ENCODE results near the gene IFT43.

Gene IFT43

DNA sequence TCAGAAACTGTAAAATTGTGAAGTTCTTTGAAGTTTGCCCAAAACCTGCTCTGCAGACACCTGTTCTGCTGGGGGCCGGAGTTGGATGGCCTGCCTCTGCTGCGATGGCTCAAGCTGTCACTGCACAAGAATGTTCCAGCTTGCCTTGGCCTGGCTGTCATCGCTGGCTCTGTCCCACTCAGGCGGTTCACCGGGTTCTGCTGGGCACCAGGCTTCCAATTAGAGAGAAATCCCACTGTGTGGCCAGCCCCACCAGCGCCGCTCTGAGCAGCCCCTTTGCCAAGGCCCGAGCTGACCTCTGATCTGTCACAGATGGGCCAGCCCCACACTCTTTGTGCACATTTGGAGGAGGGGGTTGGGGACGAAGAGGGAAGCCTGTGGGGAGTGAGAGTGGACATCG, 94.5 kb downstream of the IFT43 start:
- no peak for DNase-seq (ENCODE audit: low read depth in 2 of 2)

DNA sequence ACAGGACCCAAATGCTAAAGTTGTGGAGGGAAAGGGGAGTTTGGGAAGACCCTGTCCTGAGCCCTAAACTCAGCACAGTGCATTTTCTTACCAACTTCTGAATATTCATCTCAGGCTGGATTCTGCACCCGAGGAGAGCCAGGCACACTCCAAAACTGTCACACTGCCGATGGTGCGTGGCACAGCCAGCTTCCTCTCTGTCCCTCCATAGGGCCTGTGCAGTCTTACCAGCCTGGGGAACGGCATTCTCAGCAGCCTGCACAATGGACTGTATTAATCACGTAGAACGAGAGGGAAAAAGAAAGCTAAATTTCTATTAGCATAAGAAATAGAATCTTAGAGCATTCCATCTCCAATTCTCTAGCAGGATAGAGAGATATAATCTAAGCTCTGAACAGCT, 94.9 kb downstream of the IFT43 start:
- DNase-seq (ENCODE audit: low read depth in 2 of 2) = no peak

DNA sequence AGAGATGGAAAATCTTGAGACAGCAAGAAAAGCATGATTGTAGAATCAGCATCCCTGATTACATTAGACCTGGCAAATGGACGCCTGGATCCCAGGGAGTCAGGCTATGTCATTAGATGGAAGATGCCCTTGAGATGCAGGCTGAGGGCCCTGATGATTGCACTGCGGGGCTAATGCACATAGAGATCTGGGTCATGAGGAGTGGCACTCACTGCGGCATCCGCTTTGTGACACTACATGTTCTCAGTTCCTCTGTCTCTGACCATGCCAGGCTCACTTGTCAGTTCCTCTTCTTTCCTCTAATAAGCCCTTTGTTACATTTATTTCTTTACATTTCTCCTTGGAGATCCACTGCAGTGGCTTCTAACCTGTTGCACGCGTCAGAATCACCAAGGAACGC, 96.1 kb downstream of the IFT43 start:
- no peak for DNase-seq (ENCODE audit: low read depth in 2 of 2)

DNA sequence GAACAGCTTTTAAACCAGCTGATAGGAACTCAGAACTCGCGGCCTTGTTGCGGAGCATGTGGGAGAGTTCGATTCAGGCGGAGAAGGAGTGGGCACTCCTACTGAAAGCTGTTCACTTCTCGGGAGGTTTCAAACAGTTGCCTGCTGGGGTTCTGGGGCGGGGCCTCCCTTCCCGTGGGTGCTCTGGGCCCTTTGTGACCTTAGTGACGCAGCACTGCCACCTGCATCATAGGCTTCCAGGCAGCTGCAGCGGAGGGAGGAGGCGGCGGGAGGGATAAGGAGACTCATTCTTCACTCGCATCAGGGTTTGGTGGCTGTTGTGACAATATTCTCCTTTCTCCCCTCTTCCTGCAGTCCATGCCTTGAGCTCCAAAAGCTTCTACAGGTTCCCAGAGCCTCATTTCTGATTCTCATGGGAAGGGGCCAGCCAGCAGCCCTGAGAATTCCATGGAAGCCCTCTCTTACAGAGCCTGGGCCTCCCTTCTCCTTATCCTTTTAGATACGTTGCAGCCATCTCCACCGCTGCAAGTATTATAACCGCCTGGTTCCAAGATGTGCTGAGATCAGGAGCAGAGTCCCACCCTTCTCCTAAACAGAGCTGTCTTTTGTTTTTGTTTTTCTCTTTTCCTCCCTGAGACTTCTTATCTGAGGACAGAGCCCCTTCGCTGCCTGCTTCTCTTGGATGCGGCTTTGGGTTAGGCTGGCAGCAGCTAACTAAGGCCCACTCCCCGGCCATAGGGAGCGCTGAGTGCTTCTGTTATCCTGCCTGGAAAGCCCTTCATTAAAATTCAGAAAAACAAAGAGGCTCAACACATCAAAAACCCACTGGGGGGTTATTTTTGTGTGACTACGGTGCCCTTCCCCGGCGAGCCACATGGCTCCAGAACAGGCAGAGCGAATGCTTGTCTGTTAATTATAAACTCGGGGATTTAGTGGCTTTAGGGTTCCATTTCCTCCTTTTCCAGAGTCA, 98.5 kb downstream of the IFT43 start:
- DNase-seq (ENCODE audit: low read depth in 2 of 2) = no peak

DNA sequence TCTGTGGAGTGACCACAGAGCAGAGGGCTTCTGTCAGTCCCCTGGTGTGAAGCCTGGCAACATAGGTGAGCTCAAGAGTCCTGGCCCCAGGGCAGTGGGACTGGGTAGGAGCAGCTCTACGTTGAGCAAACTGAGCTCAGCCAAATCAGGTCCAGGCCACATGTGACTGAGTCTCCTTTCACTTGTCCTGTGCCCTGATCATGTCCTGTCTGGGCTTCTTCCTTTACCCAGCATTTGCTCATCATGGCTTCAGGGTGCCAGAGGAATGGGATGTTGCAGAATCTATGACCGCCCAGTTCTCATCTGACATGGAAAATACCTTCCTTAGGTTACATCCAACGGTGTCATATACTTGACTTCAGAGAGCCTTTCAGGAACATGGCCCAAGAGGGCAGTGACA, 99.8 kb downstream of the IFT43 start:
- no peak for DNase-seq (ENCODE audit: low read depth in 2 of 2)

DNA sequence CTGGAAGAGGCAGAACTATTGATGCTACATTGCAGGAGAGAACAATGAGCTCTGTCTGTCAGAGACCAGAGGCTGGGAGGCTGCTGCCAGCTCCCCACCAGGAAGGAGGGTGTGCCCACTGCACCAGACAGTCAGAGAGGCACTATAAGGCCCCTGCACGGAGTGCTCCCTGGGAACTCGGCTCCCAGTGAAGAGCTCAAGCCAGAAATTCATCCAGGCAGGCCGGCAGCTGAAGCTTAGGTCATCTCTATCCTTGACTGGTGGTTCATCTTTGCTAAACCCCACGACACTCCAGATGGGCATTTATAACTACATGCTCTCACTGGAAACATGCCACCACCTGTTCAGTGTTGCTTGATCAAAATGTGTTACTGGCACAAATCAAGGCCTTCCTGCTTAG, 101.1 kb downstream of the IFT43 start:
- no peak for DNase-seq (ENCODE audit: low read depth in 2 of 2)

DNA sequence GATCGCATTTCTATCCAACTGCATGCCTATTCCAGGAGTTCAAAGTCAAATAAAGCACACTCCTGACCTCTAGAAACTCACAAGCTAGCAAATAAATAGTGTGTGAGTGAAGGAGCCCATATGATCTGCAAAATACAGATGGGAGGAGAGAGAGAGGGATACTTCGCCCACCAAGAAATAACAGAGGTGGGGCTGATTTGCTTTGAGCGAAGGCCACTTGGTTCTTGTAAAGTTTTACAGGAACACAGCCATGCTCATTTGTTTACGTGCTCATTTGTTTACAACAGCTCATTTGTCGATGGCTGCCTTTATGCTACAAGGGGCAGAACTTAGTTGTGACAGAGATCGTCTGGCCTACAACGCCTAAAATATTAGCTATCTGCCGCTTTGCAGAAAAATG, 102.8 kb downstream of the IFT43 start:
- DNase-seq (ENCODE audit: low read depth in 2 of 2) = no peak

DNA sequence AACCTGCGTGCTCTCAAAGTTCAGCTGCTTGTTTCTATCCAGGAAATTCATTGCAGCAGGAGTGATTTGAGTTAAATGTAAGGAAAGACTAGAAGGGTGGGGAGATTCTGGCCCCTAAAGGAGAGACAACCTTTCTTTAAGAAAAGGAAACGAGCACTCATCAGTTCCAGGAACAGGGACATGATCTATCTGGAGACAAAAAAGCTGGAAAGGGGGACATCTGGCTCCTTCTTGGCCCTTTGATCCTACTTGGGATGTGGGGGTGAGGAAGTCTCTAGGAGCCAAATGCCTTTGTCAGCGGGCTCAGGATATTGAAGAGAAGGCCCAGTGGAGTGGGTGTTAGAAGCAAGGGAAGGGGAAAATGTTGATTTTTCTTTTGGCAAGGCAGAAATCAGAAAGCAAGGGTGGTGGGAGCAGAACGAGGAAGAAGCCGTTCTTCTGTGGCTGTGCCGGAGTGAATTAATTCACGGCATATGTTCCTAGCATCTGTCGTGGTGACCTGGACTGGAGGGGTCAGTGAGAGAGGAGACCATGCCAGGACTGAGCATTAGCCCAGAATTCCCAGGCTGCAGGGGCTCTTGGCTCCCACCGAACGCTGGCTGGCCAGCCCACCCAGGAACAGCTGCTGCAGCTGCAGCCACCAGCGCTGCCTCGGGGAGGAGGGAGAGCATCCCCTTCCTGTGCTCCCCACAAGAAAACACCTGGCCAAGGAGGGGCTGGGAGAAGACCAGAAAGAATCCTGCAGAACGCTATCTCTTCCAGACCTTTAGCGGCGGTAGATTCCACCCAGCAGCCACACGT, 103.4 kb downstream of the IFT43 start:
- no peak for DNase-seq (ENCODE audit: low read depth in 2 of 2)

DNA sequence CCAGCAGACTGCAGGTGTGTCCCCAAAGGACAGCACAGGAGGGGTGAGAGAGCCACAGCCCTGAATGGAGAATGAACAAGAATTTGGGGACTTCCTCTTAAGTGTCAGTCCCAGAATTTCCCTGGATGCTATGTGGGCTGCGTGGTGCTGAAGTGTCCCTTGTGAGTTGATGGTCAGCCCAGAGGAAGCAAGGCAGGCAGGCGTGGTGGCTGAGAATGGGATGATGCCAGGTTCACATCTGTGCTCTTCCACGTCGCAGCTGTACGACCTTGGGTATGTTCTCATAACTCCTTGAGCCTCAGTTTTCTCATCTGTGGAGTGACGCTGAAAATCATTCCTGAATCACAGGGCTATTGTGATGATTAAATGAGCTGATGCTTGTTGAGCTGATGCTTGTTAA, 104.0 kb downstream of the IFT43 start:
- DNase-seq (ENCODE audit: low read depth in 2 of 2) = no peak

DNA sequence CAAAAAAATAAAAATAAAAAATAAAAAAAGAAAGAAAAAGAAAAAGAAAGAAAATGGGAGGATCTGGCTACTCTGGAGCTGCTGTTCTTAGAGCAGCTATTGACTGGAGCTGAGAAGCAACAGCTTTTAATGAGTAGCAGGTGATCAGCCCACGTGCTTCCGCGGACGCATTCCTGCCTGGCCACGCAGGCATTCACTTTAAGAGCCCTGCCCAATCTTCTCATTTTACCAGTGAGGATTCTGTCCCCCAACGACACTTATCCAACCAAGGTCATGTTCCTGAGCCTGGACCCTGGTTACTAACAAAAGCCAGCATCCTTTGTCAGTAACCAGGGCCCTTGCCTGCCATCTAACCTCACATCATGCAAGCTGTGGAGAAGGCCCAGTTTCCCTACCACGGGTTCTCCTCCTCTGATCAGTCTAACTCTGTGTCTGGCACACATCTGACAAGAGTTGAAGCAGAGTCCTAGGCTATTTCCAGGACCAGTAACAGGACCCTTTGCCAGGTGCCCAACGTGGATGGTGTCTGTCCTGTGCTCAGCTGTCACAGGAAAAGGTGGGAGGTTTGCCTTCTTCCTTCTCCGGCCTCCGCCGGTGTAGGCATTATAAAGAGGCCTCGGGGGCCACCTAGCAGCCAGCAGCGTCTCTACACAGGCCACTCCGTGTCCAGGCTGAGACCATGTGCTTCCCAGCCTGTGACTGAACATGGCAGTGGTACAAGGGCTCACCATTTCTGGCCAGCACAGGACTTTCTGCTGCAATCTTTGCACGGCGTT, 105.2 kb downstream of the IFT43 start:
- no peak for DNase-seq (ENCODE audit: low read depth in 2 of 2)

DNA sequence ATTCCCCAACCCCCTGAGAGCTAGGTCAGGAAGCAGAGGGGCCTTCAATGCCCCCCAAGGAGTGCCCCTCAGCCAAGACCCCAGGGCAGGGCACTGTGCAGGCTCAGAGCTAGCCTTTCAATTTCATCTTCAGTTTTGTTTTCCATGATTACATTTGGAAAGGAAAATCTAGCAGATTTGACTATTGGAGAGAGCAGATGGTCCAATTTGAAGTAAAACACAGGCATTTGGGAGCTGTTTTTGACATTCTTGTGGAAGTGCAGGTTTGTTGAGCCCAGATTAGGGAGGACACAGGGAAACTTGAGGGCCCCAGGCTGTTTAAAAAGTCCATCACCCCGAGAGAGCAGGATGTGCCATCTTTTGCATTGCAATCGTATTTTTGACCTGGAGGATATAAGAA, 107.5 kb downstream of the IFT43 start:
- no peak for DNase-seq (ENCODE audit: low read depth in 2 of 2)

DNA sequence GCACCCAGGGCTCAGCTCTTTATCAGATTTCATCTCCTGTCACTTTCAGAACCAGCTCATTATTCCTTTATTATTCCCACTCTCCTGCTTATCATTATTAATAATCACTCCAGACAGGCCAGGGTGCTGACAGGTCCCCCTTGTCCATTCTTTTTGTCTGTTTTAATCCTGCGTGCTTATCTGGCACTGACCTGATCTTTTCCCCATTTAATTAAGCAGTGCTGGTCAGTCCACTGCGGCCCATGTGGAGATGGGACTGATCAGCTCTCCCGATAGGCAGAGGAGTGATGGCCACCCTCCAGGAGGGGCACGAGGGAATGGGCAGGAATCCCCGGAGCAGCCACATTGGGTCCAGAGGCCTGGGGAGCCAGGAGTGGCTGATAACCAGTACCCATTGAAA, 110.7 kb downstream of the IFT43 start:
- DNase-seq (ENCODE audit: low read depth in 2 of 2) = no peak

DNA sequence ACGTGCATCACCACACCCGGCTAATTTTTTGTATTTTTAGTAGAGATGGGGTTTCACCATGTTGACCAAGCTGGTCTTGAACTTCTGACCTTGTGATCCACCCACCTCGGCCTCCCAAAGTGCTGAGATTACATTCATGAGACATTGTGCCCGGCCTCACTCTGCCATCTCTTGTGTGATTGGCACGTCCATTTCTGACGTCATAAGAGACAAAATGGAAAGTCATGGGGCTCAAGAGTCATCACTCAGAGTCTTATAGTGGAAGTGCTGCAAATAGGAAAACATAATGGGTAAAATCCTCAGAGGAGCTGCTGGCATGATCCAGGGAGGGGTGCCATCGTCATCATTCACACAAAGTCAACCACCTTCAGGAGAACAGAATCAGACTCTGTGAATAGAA, 112.0 kb downstream of the IFT43 start:
- DNase-seq (ENCODE audit: low read depth in 2 of 2) = no peak

DNA sequence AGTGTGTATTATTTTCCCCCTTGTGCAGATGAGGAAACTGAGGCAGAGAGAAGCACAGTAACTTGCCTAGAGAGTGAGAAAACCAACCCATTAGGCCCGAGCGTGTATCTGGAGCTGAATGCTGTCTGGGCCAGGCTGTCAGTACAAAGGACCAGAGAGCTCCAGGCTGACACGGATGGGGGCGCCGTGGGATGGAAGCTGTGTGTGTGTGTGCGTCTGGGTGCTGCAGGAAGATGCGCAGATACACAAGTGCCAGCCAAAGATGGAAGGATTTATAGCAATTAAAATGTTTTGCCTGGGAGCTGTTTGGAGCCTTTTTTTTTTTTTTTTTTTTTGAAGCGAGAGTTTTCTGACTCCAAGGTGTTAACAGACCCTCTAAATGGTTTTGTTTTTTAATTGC, 112.5 kb downstream of the IFT43 start:
- no peak for DNase-seq (ENCODE audit: low read depth in 2 of 2)

DNA sequence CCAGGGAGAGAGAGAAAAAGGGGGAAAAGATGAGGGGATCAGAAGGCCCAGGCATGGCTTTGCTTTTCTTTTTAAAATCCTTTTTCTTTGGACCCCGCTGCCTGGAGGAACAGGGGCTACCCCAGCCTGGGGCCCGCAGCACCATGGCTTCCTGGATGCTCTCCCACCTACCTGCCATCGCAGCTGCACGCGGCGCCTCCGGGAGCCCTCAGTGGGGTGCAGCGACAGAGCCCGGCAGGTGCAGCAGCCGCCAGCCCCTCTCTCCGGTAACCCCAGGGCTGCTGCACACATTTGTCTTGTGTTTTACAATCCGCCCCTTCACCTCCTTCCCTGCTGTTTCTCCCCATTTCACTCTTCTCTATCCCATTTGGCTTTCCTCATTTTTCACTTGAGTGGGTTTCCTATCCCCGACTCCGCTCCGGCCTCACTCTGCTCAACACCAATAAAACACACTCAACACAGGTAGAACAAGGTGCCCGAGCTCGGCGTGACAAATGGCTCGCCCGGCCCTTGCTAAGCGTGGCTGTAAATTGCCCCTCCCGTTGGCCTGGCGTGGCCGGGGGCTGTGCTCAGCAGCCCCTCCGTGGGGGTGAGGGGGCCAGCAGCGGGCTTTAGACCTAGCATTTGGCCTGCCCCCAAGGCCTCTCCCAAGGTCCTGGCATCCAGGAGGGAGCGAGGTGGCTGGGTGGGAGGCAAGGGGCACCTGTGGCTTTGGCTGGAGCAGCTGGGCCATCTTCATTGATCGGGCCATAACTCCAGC, 113.5 kb downstream of the IFT43 start:
- DNase-seq (ENCODE audit: low read depth in 2 of 2) = no peak

DNA sequence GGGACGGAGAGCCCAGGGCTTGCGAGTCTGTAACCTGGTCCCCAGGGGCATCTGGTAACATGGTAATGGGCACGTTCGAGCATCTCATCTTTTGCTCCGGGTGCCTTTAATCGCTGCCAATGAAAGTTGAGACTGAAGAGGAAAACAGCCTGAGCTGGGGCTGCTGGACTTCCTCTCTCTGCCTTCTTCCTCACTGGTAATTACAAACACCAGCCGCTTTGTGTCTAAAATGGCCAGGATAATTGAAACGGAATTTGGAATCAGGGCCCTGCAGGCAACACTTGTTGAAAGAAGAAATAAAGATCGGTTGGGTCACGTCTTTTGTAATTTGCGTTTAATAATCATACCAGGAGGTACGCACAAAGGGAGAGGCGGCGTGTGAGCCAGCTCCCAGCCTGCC, 114.7 kb downstream of the IFT43 start:
- DNase-seq (ENCODE audit: low read depth in 2 of 2) = no peak

DNA sequence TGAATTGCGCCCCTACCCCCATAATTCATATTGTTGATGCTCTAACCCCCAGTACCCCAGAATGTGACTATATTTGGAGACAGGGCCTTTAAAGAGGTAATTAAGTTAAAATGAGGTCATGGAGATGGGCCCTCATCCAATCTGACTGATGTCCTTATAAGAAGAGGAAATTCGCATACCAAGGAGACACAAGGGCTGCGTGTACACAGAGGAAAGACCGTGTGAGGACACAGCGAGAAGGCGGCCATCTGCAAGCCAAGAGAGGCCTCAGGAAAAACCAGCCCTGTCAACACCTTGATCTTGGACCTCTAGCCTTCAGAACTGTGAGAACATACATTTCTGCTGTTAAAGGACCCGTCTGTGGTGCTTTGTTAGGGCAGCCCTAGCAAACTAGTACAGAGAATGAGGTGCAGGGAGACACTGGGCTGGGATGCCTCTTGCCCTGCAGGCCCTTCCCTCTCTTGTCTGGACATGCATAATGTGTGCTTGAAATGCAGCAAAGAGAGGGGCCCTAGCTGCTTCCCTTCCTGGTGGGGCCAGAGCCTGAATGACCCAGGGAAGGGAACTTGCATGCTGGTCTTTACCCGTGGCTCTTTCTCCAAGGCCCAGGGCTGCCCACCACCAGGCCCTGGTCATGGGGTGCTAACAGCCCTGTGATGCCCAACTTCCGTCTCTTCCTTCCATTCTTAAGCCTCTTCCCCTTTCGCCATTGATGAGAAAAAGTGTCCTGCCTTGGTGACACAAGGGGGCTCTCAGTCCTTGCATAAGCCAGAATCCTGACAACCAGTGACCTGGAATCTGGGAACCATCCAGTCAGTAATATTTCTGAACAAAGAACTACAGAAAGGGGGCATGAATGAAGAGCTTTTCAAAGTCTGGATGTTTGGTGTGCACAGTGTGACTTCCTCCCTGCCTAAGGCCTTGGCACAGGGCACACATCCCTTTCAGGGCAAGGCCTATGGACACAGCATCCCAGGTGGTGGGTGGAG, 116.1 kb downstream of the IFT43 start:
- no peak for DNase-seq (ENCODE audit: low read depth in 2 of 2)

DNA sequence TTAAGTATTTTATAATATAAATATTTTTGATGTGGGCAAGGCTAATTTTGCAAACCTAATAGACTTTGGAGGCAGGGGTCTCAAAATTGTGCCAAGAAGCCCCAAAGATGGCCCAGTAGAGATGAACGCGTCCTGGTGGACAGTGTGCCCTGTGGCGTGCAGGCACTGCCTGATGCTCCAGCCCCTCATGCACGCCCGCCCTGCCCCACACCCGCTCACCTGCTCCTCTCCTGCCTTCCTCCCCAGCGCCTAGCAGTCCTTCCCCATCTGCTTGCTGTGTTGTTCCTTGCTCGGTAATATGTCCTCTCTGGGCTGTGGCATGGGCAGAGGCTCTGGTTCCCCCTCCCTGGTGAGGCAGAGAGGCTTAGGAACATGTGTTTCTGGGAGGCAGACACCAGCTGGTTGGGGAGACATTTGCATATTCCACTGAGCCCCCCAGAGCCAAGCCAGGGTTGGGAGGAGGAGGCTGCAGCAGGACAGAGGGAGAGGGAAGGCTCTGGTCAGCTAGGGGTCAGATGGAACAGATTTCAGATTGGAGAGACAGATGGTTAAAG, 119.3 kb downstream of the IFT43 start:
- no peak for DNase-seq (ENCODE audit: low read depth in 2 of 2)

DNA sequence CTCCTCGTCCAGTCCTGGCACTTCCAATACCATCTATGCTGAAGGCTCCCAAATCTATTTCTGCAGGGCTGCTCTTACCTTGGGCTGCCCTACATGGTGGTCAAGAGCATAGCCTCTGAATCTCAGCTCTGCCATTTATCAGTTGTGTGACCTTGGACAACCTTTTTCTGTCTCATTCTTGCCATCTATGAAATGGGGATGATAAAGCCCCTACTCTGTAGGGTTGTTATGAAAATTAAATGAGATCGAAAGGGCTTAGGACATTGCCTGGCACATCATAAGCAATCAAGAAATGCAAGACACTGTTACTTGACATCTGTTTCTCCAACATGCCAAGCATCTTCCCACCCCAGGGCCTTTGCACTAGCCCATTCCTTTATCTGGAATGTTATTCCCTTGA, 120.6 kb downstream of the IFT43 start:
- no peak for DNase-seq (ENCODE audit: low read depth in 2 of 2)
